ENCODE measurements around the gene EXOC6. TPM values are rescaled to one million over a fixed set of nuclear protein-coding genes. Genes with fewer than 3 reads are reported as not detected.

EXOC6 gene
- total and polyA plus RNA-seq, 10 of the 15 experiments (the other 5 are each of a cell fraction or from before 2014, with no cell fraction given): 7.6 to 53.8 (median 13.3) TPM

- H3K4me2 ChIP-seq (ENCODE audit: control insufficient read depth, insufficient read depth): no peak overlapping the region
- ChIA-PET SMC1A (ENCODE audit: uncharacterized antibody, unreplicated experiment) (interaction anchor here (1.4 kb wide), 1 partner anchor 10 kb away, joined by 4 read pairs; no protein-coding TSS in a partner anchor), POLR2A (no interaction called here), RAD21 (ENCODE audit: unreplicated experiment) (no interaction called here), CTCF (interaction anchor here (1.7 kb wide), 1 partner anchor 24 kb away, joined by 6 read pairs; no protein-coding TSS in a partner anchor)
- no peak overlapping the region for H3K27ac ChIP-seq (ENCODE audit: control insufficient read depth, insufficient read depth)
- no peak overlapping the region for H3K9ac ChIP-seq (ENCODE audit: control insufficient read depth, insufficient read depth, low read length)
- no peak for FAIRE-seq
- no peak for DNase-seq (ENCODE audit: low read depth, low spot score)
- TF ChIP-seq SUPT20H (IDR thresholded peaks at IDR 0.05; ENCODE audit: borderline replicate concordance, control insufficient read depth, low read depth, low read length) (no peak), STAT3 (IDR thresholded peaks at IDR 0.05; ENCODE audit: low read depth, low read length) (no peak), SUZ12 (IDR thresholded peaks at IDR 0.05; ENCODE audit: unreplicated experiment) (no peak), SPI1 (IDR thresholded peaks at IDR 0.05; ENCODE audit: borderline replicate concordance, insufficient read depth, low read depth, low read length) (no peak), HDAC6 (IDR thresholded peaks at IDR 0.05; ENCODE audit: unreplicated experiment) (no peak), SP1 (IDR thresholded peaks at IDR 0.05; ENCODE audit: low read depth, low read length) (no peak), SIN3A (IDR thresholded peaks at IDR 0.05; ENCODE audit: low read depth, low read length) (no peak)
- TF ChIP-seq, protein P1, sequence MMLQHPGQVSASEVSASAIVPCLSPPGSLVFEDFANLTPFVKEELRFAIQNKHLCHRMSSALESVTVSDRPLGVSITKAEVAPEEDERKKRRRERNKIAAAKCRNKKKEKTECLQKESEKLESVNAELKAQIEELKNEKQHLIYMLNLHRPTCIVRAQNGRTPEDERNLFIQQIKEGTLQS (IDR thresholded peaks at IDR 0.05; ENCODE audit: borderline replicate concordance, extremely low read depth, low read depth, low read length): no peak
- no peaks in the 10 kb centered on the region for H3K79me2 ChIP-seq (ENCODE audit: control insufficient read depth, insufficient read depth, low read length)
- H3K4me1 ChIP-seq (ENCODE audit: control insufficient read depth, insufficient read depth, low read length): no peaks in the 10 kb centered on the region
- no peak overlapping the region for H3K4me3 ChIP-seq
- no TSS peak for BruUV-seq (replicated peaks)
- H4K20me1 ChIP-seq (ENCODE audit: control insufficient read depth, insufficient read depth): no peaks in the 10 kb centered on the region
- no peak overlapping the region for H2AFZ ChIP-seq (ENCODE audit: control insufficient read depth, low read depth, low read length)
- no peak for ATAC-seq
- H3K27me3 ChIP-seq (replicated peaks in 1 of 2; ENCODE audit: control insufficient read depth in 2 of 2, insufficient read depth in 2 of 2, low read length in 1 of 2): no peaks in the 10 kb centered on the region
- intact Hi-C loops (cut with micrococcal nuclease; ENCODE audit: unreplicated experiment): no loop called here
- no peaks in the 10 kb centered on the region for H3K36me3 ChIP-seq (ENCODE audit: control insufficient read depth in 2 of 2, insufficient read depth in 2 of 2, low read length in 1 of 2)
- H3K9me3 ChIP-seq (replicated peaks; ENCODE audit: control insufficient read depth, insufficient read depth, low read length): no peaks in the 10 kb centered on the region
- in situ Hi-C loops (cut with MboI): no loop called here
These were observed 182.1 kb downstream of the EXOC6 start for GRCh38 chr10:93030409-93030808.
